ENCODE results near the gene PPEF1.

PPEF1 gene

DNA sequence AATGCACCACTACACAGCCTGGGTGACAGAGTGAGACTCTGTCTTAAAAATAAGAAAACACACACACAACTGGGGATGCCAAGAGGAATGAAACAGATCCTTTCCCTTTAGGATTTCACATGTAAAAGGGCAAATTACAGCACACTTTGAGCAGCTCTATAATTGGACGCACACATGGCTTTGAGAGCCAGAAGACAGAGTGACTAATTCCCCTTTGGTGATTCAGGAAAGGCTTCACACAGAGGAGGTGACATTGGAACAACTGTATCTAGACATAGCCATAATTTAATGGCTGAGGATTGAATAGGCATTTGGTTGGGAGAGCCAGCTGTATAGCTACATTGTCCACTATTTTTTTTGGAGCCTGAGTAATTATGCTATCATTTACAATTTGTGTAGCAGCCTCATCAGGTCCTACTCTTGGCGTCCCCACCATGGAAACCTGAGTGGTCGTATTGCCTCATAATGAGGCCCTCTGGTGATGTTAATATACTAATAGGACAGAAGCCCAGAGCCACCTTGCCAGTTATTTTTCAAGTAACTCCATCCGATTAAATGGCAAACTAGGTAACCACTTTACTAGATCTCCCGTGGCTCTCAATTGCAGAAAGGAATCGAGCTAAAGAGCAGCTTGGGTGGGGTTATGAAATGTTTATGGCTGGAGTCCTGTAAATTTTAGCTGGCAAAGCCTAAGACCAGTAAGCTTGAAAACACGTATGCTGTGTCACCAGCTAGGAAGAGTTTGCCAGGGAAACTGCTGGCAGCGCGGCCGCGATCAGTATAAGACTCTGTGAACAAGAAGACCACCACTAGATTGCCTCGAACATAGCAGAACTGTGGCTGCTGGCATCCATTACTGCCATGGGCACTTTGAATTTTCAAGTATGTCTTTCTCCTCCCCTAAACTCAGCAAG, 8.5 kb upstream of the PPEF1 start:
- TF ChIP-seq POLR2A (IDR thresholded peaks at IDR 0.05; ENCODE audit: extremely low read depth, insufficient read length) (no peak), MYC (IDR thresholded peaks at IDR 0.05; ENCODE audit: low read depth, low read length) (no peak)
- TF ChIP-seq, protein P1, sequence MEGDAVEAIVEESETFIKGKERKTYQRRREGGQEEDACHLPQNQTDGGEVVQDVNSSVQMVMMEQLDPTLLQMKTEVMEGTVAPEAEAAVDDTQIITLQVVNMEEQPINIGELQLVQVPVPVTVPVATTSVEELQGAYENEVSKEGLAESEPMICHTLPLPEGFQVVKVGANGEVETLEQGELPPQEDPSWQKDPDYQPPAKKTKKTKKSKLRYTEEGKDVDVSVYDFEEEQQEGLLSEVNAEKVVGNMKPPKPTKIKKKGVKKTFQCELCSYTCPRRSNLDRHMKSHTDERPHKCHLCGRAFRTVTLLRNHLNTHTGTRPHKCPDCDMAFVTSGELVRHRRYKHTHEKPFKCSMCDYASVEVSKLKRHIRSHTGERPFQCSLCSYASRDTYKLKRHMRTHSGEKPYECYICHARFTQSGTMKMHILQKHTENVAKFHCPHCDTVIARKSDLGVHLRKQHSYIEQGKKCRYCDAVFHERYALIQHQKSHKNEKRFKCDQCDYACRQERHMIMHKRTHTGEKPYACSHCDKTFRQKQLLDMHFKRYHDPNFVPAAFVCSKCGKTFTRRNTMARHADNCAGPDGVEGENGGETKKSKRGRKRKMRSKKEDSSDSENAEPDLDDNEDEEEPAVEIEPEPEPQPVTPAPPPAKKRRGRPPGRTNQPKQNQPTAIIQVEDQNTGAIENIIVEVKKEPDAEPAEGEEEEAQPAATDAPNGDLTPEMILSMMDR (IDR thresholded peaks at IDR 0.05; ENCODE audit: low read depth, low read length): no peak
- TF ChIP-seq, protein P2, sequence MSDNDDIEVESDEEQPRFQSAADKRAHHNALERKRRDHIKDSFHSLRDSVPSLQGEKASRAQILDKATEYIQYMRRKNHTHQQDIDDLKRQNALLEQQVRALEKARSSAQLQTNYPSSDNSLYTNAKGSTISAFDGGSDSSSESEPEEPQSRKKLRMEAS (IDR thresholded peaks at IDR 0.05; ENCODE audit: low read depth, low read length): no peak
- DNase-seq (ENCODE audit: low read depth): no peak

DNA sequence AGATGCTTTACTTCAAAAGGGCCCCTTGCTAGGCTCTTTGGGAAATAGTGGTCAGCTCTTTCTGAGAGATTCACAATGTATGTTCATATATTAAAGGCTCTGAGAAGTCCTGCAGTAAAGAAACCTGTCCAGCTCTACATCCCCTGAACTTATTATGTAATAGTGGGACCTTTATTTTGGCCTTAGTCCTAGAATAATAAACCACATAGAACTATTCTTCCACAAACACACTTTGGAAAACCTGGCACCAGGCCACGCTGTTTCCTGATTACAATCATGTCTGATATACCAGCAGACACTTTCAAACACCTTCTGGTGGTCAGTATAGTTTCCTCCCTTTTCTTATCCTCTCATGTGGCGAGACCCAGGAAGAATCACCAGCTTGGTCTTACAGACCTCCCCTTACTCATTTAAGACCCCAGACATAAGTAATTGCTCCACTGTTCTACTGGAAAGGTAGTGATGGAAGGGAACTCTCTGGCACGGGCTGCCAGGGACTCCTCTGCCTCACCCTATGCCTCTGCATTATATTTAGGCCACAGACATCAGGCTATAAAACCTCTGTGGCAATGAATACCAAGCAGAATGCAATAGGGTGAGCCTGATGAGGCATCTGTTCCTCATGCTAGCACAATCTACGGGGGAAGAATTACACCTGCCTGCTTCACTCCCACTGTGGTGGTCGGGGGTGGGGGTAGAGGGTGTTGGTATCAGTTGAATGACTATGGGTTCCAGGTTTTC, 5.7 kb upstream of the PPEF1 start:
- TF ChIP-seq, protein P2 (IDR thresholded peaks at IDR 0.05; ENCODE audit: low read depth, low read length): no peak
- no peak for TF ChIP-seq POLR2A (IDR thresholded peaks at IDR 0.05; ENCODE audit: extremely low read depth, insufficient read length)
- no peak for TF ChIP-seq MYC (IDR thresholded peaks at IDR 0.05; ENCODE audit: low read depth, low read length)
- TF ChIP-seq, protein P1 (IDR thresholded peaks at IDR 0.05; ENCODE audit: low read depth, low read length): no peak
- H3K4me3 ChIP-seq (ENCODE audit: low read depth, low read length): no peak overlapping the region
- DNase-seq (ENCODE audit: low read depth): no peak

More for the DNA sequence above, 8.5 kb upstream of the PPEF1 start:
- no peak overlapping the region for H3K4me3 ChIP-seq (ENCODE audit: low read depth, low read length)

DNA sequence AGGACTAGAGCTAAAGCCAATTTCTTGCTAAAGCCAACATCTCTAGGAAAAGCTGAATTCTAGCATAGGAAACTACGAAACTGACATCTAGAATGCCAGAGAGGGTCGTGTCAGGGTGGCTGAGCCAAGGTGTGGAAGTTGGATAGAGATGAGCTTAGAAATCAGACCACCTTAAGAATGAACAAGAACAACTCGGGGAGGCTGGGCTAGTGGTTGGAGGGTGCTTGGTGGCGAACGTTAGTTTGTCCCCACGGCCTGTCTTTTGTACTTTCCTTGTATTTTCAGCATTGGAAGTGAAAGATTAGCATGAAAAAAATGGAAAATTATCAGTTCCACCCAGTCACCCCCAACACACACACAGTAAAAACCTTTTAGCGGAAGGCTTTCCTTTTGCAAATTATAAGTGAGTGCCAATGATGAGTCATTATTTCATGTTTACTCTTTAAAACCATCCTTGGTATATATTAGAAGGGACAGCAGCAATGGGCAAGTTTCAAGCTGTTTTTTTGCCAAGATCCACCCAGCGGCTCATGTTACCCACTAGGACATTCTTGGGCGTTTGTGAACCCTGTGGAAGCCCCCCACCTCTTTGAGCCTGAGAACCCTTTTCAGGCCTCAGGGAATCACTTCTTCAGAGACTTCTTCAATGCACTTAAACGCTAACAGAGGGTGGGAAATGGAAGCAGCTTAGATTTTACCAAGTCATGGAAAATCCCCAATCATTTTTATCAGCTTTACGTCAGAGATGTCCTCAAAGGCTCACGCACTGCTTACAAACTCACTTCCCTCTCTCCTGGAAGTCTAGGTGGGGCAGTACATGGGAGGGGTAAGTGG, 4.9 kb upstream of the PPEF1 start:
- TF ChIP-seq, protein P2 (IDR thresholded peaks at IDR 0.05; ENCODE audit: low read depth, low read length): no peak
- TF ChIP-seq, protein P1 (IDR thresholded peaks at IDR 0.05; ENCODE audit: low read depth, low read length): no peak
- TF ChIP-seq MYC (IDR thresholded peaks at IDR 0.05; ENCODE audit: low read depth, low read length) (no peak), POLR2A (IDR thresholded peaks at IDR 0.05; ENCODE audit: extremely low read depth, insufficient read length) (no peak)
- H3K4me3 ChIP-seq (ENCODE audit: low read depth, low read length): no peak overlapping the region
- DNase-seq (ENCODE audit: low read depth): no peak

DNA sequence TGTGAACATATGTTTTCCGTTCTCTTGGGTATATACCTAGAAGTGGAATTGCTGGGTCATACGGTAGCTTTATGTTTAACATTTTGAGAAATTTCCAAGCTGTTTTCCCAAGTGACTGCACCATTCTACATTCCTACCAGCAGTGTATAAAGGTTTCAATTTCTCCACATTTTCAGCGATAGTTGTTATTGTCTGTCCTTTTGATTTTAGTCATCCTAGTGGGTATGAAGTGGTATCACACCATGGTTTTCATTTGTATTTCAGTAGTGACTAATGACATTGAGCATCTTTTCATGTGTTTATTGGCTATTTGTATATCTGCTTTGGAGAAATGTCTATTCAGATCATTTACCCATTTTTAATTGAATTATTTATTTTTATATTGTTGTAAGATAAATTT, 2.4 kb downstream of the PPEF1 start:
- no peak for DNase-seq (ENCODE audit: low read depth)
- TF ChIP-seq, protein P1 (IDR thresholded peaks at IDR 0.05; ENCODE audit: low read depth, low read length): no peak
- TF ChIP-seq, protein P2 (IDR thresholded peaks at IDR 0.05; ENCODE audit: low read depth, low read length): no peak
- no peak for TF ChIP-seq MYC (IDR thresholded peaks at IDR 0.05; ENCODE audit: low read depth, low read length)
- TF ChIP-seq POLR2A (IDR thresholded peaks at IDR 0.05; ENCODE audit: extremely low read depth, insufficient read length): no peak
- H3K4me3 ChIP-seq (ENCODE audit: low read depth, low read length): no peak overlapping the region

DNA sequence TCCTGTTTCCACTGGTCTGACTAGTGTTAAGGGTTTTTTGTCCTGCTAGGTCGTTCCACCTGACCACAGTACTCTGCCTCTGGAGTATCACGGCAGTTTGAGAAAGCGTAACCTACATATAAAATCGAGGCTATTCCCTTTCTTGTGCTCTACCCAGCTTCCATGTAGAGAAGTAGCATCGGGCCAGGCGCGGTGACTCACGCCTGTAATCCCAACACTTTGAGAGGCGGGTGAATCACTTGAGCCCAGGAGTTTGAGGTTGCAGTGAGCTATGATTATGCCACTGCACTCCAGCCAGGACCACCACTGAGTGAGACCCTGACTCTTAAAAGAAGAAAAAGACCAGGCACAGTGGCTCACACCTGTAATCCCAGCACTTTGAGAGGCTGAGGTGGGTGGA, 7.5 kb downstream of the PPEF1 start:
- no peak overlapping the region for H3K4me3 ChIP-seq (ENCODE audit: low read depth, low read length)

More for the DNA sequence above, 7.5 kb downstream of the PPEF1 start:
- no peak for DNase-seq (ENCODE audit: low read depth)
- TF ChIP-seq POLR2A (IDR thresholded peaks at IDR 0.05; ENCODE audit: extremely low read depth, insufficient read length) (no peak), MYC (IDR thresholded peaks at IDR 0.05; ENCODE audit: low read depth, low read length) (no peak)
- TF ChIP-seq, protein P2 (IDR thresholded peaks at IDR 0.05; ENCODE audit: low read depth, low read length): no peak
- TF ChIP-seq, protein P1 (IDR thresholded peaks at IDR 0.05; ENCODE audit: low read depth, low read length): no peak

Data from NB4 (cell line).